Activated T-cell treated with anti-CD3 and anti-CD28 coated beads, Interleukin-2, amount 50 U/mL, for 72 hours (primary cell): ENCODE results near the gene TMA7. TPM values are rescaled to one million over a fixed set of nuclear protein-coding genes. Genes with fewer than 3 reads are reported as not detected.

ENCODE experiments used
- total RNA-seq, 2 donors: library from RNA; stranded (reverse); gene quantifications; one replicate each; pipeline ENCODE4 v1.2.3, GENCODE V29; 2022

The TMA7 gene
- total RNA-seq, 2 donors from 2014 or later, result 263 to 285 TPM

Other genes starting within 250 kb of the TMA7 start
- not detected for gene CAMP, start 216.8 kb upstream of the TMA7 start, total RNA-seq
- 10 to 100 TPM; 26.0 to 39.7 TPM for gene ZNF589, start 199.2 kb upstream of the TMA7 start, total RNA-seq
- 10 to 100 TPM; 38.3 to 41.9 TPM for gene NME6, start 138.9 kb upstream of the TMA7 start, total RNA-seq
- gene SPINK8, start 106.6 kb upstream of the TMA7 start, total RNA-seq, result not detected
- gene FBXW12, start 68.0 kb upstream of the TMA7 start, total RNA-seq, result not detected
- 1 to 10 TPM; 3.2 to 6.1 TPM for gene PLXNB1, start 10.2 kb upstream of the TMA7 start, total RNA-seq
- gene CCDC51, start 138 bp upstream of the TMA7 start, total RNA-seq, result 10 to 100 TPM; 13.5 to 16.7 TPM
- 10 to 100 TPM; 15.6 to 19.9 TPM for gene ATRIP, start 6.5 kb downstream of the TMA7 start, total RNA-seq
- gene SHISA5, start 63.9 kb downstream of the TMA7 start, total RNA-seq, result 100 to 1,000 TPM in 1 of 2 donors, 10 to 100 TPM in 1; 69.3 to 101 TPM
- gene PFKFB4, start 116.5 kb downstream of the TMA7 start, total RNA-seq, result 10 to 100 TPM in 1 of 2 donors, 1 to 10 TPM in 1; 8.5 to 18.0 TPM
- gene UCN2, start 123.5 kb downstream of the TMA7 start, total RNA-seq, result not detected
- 1 to 10 TPM; 4.4 to 5.3 TPM for gene COL7A1, start 155.1 kb downstream of the TMA7 start, total RNA-seq
- gene UQCRC1, start 169.4 kb downstream of the TMA7 start, total RNA-seq, result 100 to 1,000 TPM; 205 to 228 TPM
- gene TMEM89, start 181.5 kb downstream of the TMA7 start, total RNA-seq, result not detected
- 10 to 100 TPM; 34.7 to 42.2 TPM for gene SLC26A6, start 195.2 kb downstream of the TMA7 start, total RNA-seq
- gene CELSR3, start 222.6 kb downstream of the TMA7 start, total RNA-seq, result 10 to 100 TPM; 14.2 to 17.4 TPM
- gene NCKIPSD, start 245.7 kb downstream of the TMA7 start, total RNA-seq, result 10 to 100 TPM; 27.7 to 27.8 TPM